ENCODE results near the gene PCSK1.

DNA sequence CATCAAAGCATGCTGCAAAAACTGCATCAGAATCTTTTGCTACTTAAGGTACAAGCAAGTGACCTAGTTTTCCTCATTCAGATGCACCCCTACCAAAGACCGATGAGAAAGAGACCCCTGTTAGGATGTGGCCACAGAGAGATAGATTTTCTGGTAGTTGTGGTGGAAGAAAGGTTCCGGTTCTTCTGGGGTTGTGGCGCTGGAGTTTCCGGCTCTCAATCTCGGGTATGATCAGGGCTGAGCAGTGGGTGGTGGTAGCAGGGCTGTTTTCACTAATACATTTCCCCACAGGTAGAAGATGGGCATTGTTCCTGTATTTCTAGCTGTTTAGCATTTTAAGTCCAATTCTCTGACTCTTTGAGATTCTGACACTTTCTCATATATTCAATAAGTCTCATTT, 58.4 kb downstream of the PCSK1 start:
- TF ChIP-seq, protein P1, sequence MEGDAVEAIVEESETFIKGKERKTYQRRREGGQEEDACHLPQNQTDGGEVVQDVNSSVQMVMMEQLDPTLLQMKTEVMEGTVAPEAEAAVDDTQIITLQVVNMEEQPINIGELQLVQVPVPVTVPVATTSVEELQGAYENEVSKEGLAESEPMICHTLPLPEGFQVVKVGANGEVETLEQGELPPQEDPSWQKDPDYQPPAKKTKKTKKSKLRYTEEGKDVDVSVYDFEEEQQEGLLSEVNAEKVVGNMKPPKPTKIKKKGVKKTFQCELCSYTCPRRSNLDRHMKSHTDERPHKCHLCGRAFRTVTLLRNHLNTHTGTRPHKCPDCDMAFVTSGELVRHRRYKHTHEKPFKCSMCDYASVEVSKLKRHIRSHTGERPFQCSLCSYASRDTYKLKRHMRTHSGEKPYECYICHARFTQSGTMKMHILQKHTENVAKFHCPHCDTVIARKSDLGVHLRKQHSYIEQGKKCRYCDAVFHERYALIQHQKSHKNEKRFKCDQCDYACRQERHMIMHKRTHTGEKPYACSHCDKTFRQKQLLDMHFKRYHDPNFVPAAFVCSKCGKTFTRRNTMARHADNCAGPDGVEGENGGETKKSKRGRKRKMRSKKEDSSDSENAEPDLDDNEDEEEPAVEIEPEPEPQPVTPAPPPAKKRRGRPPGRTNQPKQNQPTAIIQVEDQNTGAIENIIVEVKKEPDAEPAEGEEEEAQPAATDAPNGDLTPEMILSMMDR (IDR thresholded peaks at IDR 0.05), result no peak
- TF ChIP-seq FOXM1 (IDR thresholded peaks at IDR 0.05; ENCODE audit: low read depth), result no peak
- no peak for TF ChIP-seq RAD21 (IDR thresholded peaks at IDR 0.05; ENCODE audit: low read length)
